ENCODE measurements around the gene RAB4A. TPM values are rescaled to one million over a fixed set of nuclear protein-coding genes. Genes with fewer than 3 reads are reported as not detected.

Gene RAB4A
- total RNA-seq, 1 experiment from 2014 or later: 66.7 TPM

GRCh38 chr1:229310833-229311232 lies 39.9 kb downstream of the RAB4A start:
- Histone ChIP-seq H3K4me2 (ENCODE audit: insufficient read depth, insufficient read length, low read length) (no peak overlapping the region), H3K79me1 (ENCODE audit: insufficient read depth, low read depth, low read length, poor library complexity, severe bottlenecking) (no peaks in the 10 kb centered on the region), H4K20me1 (ENCODE audit: control insufficient read depth, insufficient read depth, insufficient read length) (no peaks in the 10 kb centered on the region), H4K91ac (ENCODE audit: insufficient read length, low read depth, low read length) (no peak overlapping the region), H2BK12ac (ENCODE audit: insufficient read length, low read depth, low read length) (no peak overlapping the region), H2BK20ac (ENCODE audit: low read depth, low read length, poor library complexity, severe bottlenecking) (no peak overlapping the region), H3K23me2 (ENCODE audit: insufficient read length, low read depth, low read length, poor library complexity, severe bottlenecking) (no peaks in the 10 kb centered on the region), H4K8ac (replicated peaks; ENCODE audit: insufficient read length, low read depth, low read length) (no peak overlapping the region), H3K27ac (ENCODE audit: insufficient read length, low read depth, low read length) (no peak overlapping the region), H3K9ac (ENCODE audit: extremely low read depth, insufficient read length, low read length) (no peak overlapping the region), H3T11ph (ENCODE audit: low read length) (no peak overlapping the region), H2BK120ac (ENCODE audit: low read depth, low read length, poor library complexity, severe bottlenecking) (no peak overlapping the region), H3K23ac (ENCODE audit: insufficient read length, low read depth, low read length) (no peak overlapping the region), H3K4me1 (ENCODE audit: insufficient read depth, low read length) (no peaks in the 10 kb centered on the region), H3K56ac (ENCODE audit: insufficient read length, low read depth, low read length) (no peak overlapping the region), H2BK15ac (ENCODE audit: low read depth, low read length) (no peak overlapping the region), H3K4ac (ENCODE audit: low read depth, low read length) (no peak overlapping the region), H2AK5ac (ENCODE audit: insufficient read length, low read length) (no peak overlapping the region), H3K9me3 (ENCODE audit: control insufficient read depth, low read depth, low read length) (no peaks in the 10 kb centered on the region), H2BK5ac (ENCODE audit: insufficient read length, low read length) (no peak overlapping the region), H2AFZ (ENCODE audit: low read length) (no peak overlapping the region), H3K79me2 (ENCODE audit: insufficient read depth, low read length) (no peaks in the 10 kb centered on the region), H4K5ac (ENCODE audit: insufficient read length, low read depth, low read length) (no peak overlapping the region), H3K18ac (ENCODE audit: insufficient read length, low read depth, low read length) (no peak overlapping the region), H3K14ac (ENCODE audit: insufficient read depth, low read length) (no peak overlapping the region), H3K27me3 (ENCODE audit: insufficient read depth, low read length) (no peaks in the 10 kb centered on the region)
- peak overlapping the region in 1 of 3 experiments; percentile 63; a peak in 1 of 7 replicates for H3K27ac Mint-ChIP-seq
- H3K27me3 Mint-ChIP-seq (ENCODE audit: low read depth): no peaks in the 10 kb centered on the region
- TF ChIP-seq CTCF (conservative IDR thresholded peaks at IDR 0.05): no peak
- no peak overlapping the region for H3K4me3 Mint-ChIP-seq
- H3K4me1 Mint-ChIP-seq: no peaks in the 10 kb centered on the region
- H3K9me3 Mint-ChIP-seq: no peaks in the 10 kb centered on the region
- peaks cover 0 to 9% (median 8%) of the 10 kb centered on the region in 3 experiments; a peak in 4 of 7 replicates for H3K36me3 Mint-ChIP-seq (ENCODE audit: insufficient read depth in 1 of 3, low read depth in 3 of 3)
- no peak for DNase-seq
- WGBS (ENCODE audit: extremely low coverage, insufficient read length, low lambda C conversion rate): no CpG with 5 or more reads among the region's 6 CpGs
